Vagina (tissue), 2 donors: ENCODE data around the gene HPSE. TPM values are rescaled to one million over a fixed set of nuclear protein-coding genes. Genes with fewer than 3 reads are reported as not detected.

ENCODE experiments used
- DNase-seq, 2 donors: peaks; one replicate each; pipeline ENCODE4 v3.0.0-alpha.2; 2017; ENCODE audit errors: extremely low spot score in 2 of 2
- H3K27ac ChIP-seq: fragments of 200-600 bp; sonication (generic); one replicate; pipeline ENCODE4 v1.5.1; 2019
- H3K27me3 ChIP-seq: fragments of 200-600 bp; sonication (generic); one replicate; pipeline ENCODE4 v1.5.1; 2019
- H3K36me3 ChIP-seq, 2 donors: fragments of 200-600 bp; sonication (generic); one replicate each; pipeline ENCODE4 v1.5.1; 2017 to 2019
- H3K4me1 ChIP-seq: fragments of 200-600 bp; sonication (generic); one replicate; pipeline ENCODE4 v1.5.1; 2019
- H3K4me3 ChIP-seq, 2 donors: fragments of 200-600 bp; sonication (generic); 1 replicate in 1 of 2; 2 replicates in 1 of 2; pipeline ENCODE4 v1.5.1; 2016 to 2019
- H3K9me3 ChIP-seq: fragments of 200-600 bp; sonication (generic); one replicate; pipeline ENCODE4 v1.5.1; 2019
- CTCF ChIP-seq, 3 experiments: fragments of 450-650 bp in 2 of 3; fragments of 200-600 bp in 1 of 3; sonication (generic) in 1 of 3; IDR thresholded peaks; one replicate each; pipeline ENCODE4 v1.5.1; 2017 to 2019; ENCODE audit warnings: antibody characterized with exemption in 3 of 3, mild to moderate bottlenecking in 2 of 3, moderate library complexity in 2 of 3
- POLR2A ChIP-seq, 2 donors: fragments of 450-650 bp; IDR thresholded peaks; one replicate each; pipeline ENCODE4 v1.6.1; 2017; ENCODE audit warnings: antibody characterized with exemption in 2 of 2, mild to moderate bottlenecking in 2 of 2, moderate library complexity in 2 of 2
- POLR2AphosphoS5 ChIP-seq, 2 donors: sonication (generic); formaldehyde crosslinking; IDR thresholded peaks; one replicate each; pipeline ENCODE4 v1.9.0; 2017; ENCODE audit warnings: antibody characterized with exemption in 2 of 2, mild to moderate bottlenecking in 2 of 2, low read depth in 1 of 2; ENCODE audit not compliant: insufficient read depth in 1 of 2
- intact Hi-C: fragments of 100-400 bp; cut with DNase I; formaldehyde crosslinking; loops from one replicate; pipeline ENCODE4 v1.15.1; 2023
- total RNA-seq: library from RNA; depleted of rRNA; stranded (reverse); fragments of >200 nt; gene quantifications from one replicate; pipeline ENCODE4 v1.2.3, GENCODE V29; 2016

HPSE gene
- total RNA-seq, 1 donor from 2014 or later = 1.7 TPM

DNA sequence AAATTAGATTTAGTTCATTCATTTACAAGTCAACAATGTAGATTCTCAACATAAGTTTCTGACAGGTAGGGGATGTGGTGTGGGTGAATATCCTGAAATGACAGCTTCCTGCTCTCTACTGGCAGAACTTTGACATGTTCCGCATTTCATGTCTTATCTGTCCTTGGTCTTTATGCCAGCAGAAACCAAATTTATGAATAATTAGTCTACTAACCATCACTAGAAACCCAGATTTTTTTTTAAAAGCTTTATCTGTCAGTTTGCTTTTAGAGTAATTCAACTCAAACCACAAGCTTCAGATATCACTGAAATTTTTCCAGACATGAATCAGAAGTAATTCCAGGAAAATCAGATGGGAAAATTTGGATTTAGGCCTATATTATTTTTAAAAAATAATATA is 68.0 kb downstream of the HPSE start:
- intact Hi-C loops = no loop called here
- H3K4me3 ChIP-seq = no peak overlapping the region
- DNase-seq = no peak
- H3K4me1 ChIP-seq = no peaks in the 10 kb centered on the region
- TF ChIP-seq POLR2A (IDR thresholded peaks at IDR 0.05) (no peak), POLR2AphosphoS5 (IDR thresholded peaks at IDR 0.05; ENCODE audit: insufficient read depth in 1 of 2, low read depth in 1 of 2) (no peak), CTCF (IDR thresholded peaks at IDR 0.05) (no peak)
- no peaks in the 10 kb centered on the region for H3K9me3 ChIP-seq
- no peak overlapping the region for H3K27ac ChIP-seq
- H3K27me3 ChIP-seq = no peaks in the 10 kb centered on the region
- H3K36me3 ChIP-seq = peaks cover 0 to 7% of the 10 kb centered on the region in 2 donors

DNA sequence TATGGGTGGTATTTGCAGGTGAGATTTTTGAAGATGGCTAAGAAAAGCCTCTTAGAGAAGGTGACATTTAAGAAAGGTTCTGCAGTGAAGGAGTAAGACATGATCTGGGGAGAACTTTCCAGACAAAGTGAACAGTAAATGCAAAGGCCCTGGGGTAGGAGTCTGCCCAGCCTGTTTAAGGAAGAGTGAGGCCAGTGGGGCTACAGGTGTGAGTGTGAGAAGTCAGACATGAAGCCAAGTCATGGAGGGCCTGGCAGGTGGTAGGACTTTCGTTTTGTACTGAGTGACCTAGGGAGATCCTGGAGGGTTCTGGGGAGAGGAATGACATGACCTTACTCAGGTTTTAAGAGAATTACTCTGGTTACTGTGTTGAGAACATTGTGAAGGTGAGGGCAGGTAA is 71.5 kb downstream of the HPSE start:
- Histone ChIP-seq H3K27me3 (no peaks in the 10 kb centered on the region), H3K27ac (no peak overlapping the region), H3K4me1 (peaks cover 16% of the 10 kb centered on the region), H3K4me3 (no peak overlapping the region), H3K36me3 (no peaks in the 10 kb centered on the region), H3K9me3 (no peaks in the 10 kb centered on the region)
- TF ChIP-seq CTCF (IDR thresholded peaks at IDR 0.05) (no peak), POLR2AphosphoS5 (IDR thresholded peaks at IDR 0.05; ENCODE audit: insufficient read depth in 1 of 2, low read depth in 1 of 2) (no peak), POLR2A (IDR thresholded peaks at IDR 0.05) (no peak)
- intact Hi-C loops = loop anchor here (5.0 kb wide), 2 partner anchors 206 to 801 kb away; no protein-coding TSS in a partner anchor
- no peak for DNase-seq

DNA sequence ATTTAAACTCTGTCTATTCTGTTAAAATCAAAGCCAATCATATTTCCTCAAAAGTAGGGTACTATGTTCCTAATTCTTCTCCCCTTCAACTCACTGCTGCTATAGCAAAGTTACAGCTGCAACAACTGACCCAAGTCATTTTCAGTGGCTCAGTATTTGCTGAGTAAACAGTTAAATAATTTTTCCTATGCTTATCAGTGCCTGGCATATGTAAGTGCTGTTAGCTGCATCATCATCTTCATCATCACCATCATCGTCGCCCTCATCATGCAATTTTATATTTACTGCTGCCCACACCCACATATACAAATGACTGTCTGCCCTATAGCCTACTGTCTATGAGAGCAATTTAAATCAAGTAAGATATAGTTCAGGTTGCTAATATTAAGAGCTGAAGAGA is 72.0 kb downstream of the HPSE start:
- DNase-seq = no peak
- H3K4me1 ChIP-seq = peaks cover 20% of the 10 kb centered on the region
- intact Hi-C loops = loop anchor here (5.0 kb wide), 2 partner anchors 205 to 800 kb away; no protein-coding TSS in a partner anchor
- no peaks in the 10 kb centered on the region for H3K36me3 ChIP-seq
- H3K27me3 ChIP-seq = no peaks in the 10 kb centered on the region
- H3K27ac ChIP-seq = no peak overlapping the region
- TF ChIP-seq CTCF (IDR thresholded peaks at IDR 0.05) (no peak), POLR2A (IDR thresholded peaks at IDR 0.05) (no peak), POLR2AphosphoS5 (IDR thresholded peaks at IDR 0.05; ENCODE audit: insufficient read depth in 1 of 2, low read depth in 1 of 2) (no peak)
- no peaks in the 10 kb centered on the region for H3K9me3 ChIP-seq
- no peak overlapping the region for H3K4me3 ChIP-seq

- no peaks in the 10 kb centered on the region for H3K27me3 ChIP-seq
- no peak for DNase-seq
- intact Hi-C loops = loop anchor here (5.0 kb wide), 2 partner anchors 204 to 799 kb away; no protein-coding TSS in a partner anchor
- no peak for TF ChIP-seq POLR2AphosphoS5 (IDR thresholded peaks at IDR 0.05; ENCODE audit: insufficient read depth in 1 of 2, low read depth in 1 of 2)
- TF ChIP-seq POLR2A (IDR thresholded peaks at IDR 0.05) = no peak
- no peak for TF ChIP-seq CTCF (IDR thresholded peaks at IDR 0.05)
- no peak overlapping the region for H3K4me3 ChIP-seq
- H3K27ac ChIP-seq = no peak overlapping the region
- H3K36me3 ChIP-seq = no peaks in the 10 kb centered on the region
- no peaks in the 10 kb centered on the region for H3K9me3 ChIP-seq
- H3K4me1 ChIP-seq = peaks cover 27% of the 10 kb centered on the region
Observed at GRCh38 chr4:83261307-83261706, 73.3 kb downstream of the HPSE start.

DNA sequence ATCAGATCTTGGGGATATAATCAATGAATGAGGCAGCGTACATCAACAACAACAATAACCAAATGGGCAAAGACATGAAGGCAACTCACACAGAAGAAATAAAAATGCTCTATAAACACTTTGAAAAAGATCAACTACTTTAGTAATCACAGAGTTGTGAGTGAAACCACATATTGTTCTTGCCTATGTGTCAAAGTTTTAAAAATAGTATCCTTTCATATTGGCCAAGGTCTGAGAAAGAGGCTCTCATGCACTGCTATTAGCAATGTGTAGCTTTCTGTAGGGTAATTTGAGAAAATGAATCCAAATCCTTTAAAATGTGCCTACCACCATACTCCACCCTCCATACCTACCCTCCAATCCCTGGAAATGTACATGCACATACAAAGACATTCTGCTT is 75.1 kb downstream of the HPSE start:
- H3K27ac ChIP-seq = no peak overlapping the region
- peaks cover 35% of the 10 kb centered on the region for H3K4me1 ChIP-seq
- no peaks in the 10 kb centered on the region for H3K36me3 ChIP-seq
- no peak for DNase-seq
- H3K9me3 ChIP-seq = no peaks in the 10 kb centered on the region
- H3K27me3 ChIP-seq = no peaks in the 10 kb centered on the region
- intact Hi-C loops = no loop called here
- H3K4me3 ChIP-seq = no peak overlapping the region
- no peak for TF ChIP-seq POLR2A (IDR thresholded peaks at IDR 0.05)
- TF ChIP-seq CTCF (IDR thresholded peaks at IDR 0.05) = no peak
- no peak for TF ChIP-seq POLR2AphosphoS5 (IDR thresholded peaks at IDR 0.05; ENCODE audit: insufficient read depth in 1 of 2, low read depth in 1 of 2)
